ENCODE measurements around the gene VAV2. TPM values are rescaled to one million over a fixed set of nuclear protein-coding genes. Genes with fewer than 3 reads are reported as not detected.
A peak's percentile ranks its signal among the peaks of the same experiment; 100 is the strongest.

VAV2 gene
- total and polyA plus RNA-seq, 2 of the 4 experiments (the other 2 are of a cell fraction) = 10.8 to 13.4 TPM

DNA sequence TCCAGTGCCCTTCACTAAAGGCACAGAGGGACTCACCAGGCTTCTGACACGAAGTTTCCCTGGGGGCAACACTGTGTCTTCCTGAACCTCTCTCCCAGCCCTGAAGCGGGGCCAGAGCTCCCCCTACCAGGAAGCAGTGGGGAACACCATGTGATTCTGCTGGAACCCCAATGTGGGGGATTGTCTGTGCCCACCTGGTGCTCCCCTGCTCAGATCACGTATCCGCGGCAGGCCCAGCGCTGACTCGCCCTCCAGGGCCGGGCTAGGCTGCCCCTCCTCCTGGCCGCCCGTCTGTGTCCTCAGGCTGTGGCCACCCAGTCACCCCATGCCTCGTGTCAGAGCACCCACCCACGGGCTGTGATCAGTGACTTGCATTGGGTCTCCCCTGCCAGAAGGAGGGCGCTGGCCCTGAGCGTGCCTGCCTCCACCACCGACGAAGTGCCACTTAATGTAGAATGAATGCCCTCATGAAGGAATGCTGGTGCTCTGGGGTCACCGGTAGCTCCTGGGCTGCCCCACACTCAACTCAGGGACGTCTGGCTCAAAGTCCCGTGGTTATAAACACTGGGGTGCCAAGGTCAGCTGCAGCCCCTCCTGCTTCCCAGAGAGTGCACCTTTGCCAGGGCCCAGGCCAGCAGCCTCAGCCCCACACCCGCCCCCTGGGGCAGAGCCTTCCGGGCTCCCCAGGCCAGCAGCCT is 276.1 kb downstream of the VAV2 start:
- H3K4me1 ChIP-seq (ENCODE audit: control insufficient read depth, insufficient read depth, low read length) = peaks cover 27% of the 10 kb centered on the region
- H3K27me3 ChIP-seq (ENCODE audit: control insufficient read depth, insufficient read depth, low read length) = no peaks in the 10 kb centered on the region
- peak overlapping the region; percentile 92 for H2BK5ac ChIP-seq (ENCODE audit: low read depth, low read length, poor library complexity, severe bottlenecking)
- no peak overlapping the region for H3K4me3 ChIP-seq (ENCODE audit: insufficient read depth, low read depth, low read length)
- peak overlapping the region; percentile 95 for H2BK120ac ChIP-seq (ENCODE audit: low read depth, low read length)
- peak overlapping the region; percentile 93 for H3K4ac ChIP-seq (ENCODE audit: low read depth, low read length)
- H3K4me2 ChIP-seq (ENCODE audit: low read depth, low read length) = no peak overlapping the region
- DNase-seq (peak; percentile 22), ATAC-seq (ENCODE audit: low read depth) (peak; percentile 8)
- peak overlapping the region; percentile 87 for H2AFZ ChIP-seq (replicated peaks; ENCODE audit: low read length, poor library complexity)
- dilution Hi-C loops (cut with HindIII; ENCODE audit: low sequenced_read_pairs, unreplicated experiment) = no loop called here
- H3K79me1 ChIP-seq (ENCODE audit: low read depth in 1 of 2, low read length in 2 of 2) = peaks cover 0 to 2% of the 10 kb centered on the region in 2 experiments; a peak in 2 of 4 replicates
- peak overlapping the region; percentile 89 for H3K27ac ChIP-seq (ENCODE audit: insufficient read depth, low read length)
- H3K56ac ChIP-seq (ENCODE audit: extremely low read depth, insufficient read depth, low read length) = 0 out of 2 replicates have a peak overlapping the region, but pooled peaks have one; percentile 32
- 60% methylated on average over 6 of the region's 21 CpGs; no CpG with 5 or more reads in 1 of the 2 experiments for whole genome bisulfite sequencing, 2 experiments (ENCODE audit: extremely low coverage in 2 of 2, insufficient read length in 1 of 2)
- H3K23ac ChIP-seq (ENCODE audit: low read depth, low read length) = no peak overlapping the region
- intact Hi-C loops (cut with micrococcal nuclease) = no loop called here
- H4K91ac ChIP-seq (ENCODE audit: insufficient read depth, low read depth, low read length) = peak overlapping the region; percentile 94
- peak overlapping the region; percentile 90; the same call in 1 of the 2 replicates for H3K14ac ChIP-seq (replicated peaks; ENCODE audit: low read depth, low read length)
- H2BK20ac ChIP-seq (ENCODE audit: low read depth, low read length) = peak overlapping the region; percentile 80
- peak overlapping the region; percentile 94; the same call in 1 of the 2 replicates for H4K5ac ChIP-seq (ENCODE audit: low read depth, low read length)
- H3K18ac ChIP-seq (ENCODE audit: low read depth, low read length) = peak overlapping the region; percentile 45
- peak overlapping the region; percentile 69 to 92; a peak in 3 of 4 replicates for H4K8ac ChIP-seq (ENCODE audit: low read depth in 2 of 2, low read length in 2 of 2)
- TF ChIP-seq POLR2A (IDR thresholded peaks at IDR 0.05; ENCODE audit: low read depth, low read length) (no peak), SMC3 (IDR thresholded peaks at IDR 0.05; ENCODE audit: low read depth, low read length) (0 out of 2 replicates have a peak, but pooled peaks have one; percentile 29), RAD21 (IDR thresholded peaks at IDR 0.05; ENCODE audit: low read length) (peak; percentile 53)
- TF ChIP-seq, protein P1, sequence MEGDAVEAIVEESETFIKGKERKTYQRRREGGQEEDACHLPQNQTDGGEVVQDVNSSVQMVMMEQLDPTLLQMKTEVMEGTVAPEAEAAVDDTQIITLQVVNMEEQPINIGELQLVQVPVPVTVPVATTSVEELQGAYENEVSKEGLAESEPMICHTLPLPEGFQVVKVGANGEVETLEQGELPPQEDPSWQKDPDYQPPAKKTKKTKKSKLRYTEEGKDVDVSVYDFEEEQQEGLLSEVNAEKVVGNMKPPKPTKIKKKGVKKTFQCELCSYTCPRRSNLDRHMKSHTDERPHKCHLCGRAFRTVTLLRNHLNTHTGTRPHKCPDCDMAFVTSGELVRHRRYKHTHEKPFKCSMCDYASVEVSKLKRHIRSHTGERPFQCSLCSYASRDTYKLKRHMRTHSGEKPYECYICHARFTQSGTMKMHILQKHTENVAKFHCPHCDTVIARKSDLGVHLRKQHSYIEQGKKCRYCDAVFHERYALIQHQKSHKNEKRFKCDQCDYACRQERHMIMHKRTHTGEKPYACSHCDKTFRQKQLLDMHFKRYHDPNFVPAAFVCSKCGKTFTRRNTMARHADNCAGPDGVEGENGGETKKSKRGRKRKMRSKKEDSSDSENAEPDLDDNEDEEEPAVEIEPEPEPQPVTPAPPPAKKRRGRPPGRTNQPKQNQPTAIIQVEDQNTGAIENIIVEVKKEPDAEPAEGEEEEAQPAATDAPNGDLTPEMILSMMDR (conservative IDR thresholded peaks at IDR 0.05; ENCODE audit: low read depth, low read length) = peak; percentile 49
- TF ChIP-seq, protein P2, sequence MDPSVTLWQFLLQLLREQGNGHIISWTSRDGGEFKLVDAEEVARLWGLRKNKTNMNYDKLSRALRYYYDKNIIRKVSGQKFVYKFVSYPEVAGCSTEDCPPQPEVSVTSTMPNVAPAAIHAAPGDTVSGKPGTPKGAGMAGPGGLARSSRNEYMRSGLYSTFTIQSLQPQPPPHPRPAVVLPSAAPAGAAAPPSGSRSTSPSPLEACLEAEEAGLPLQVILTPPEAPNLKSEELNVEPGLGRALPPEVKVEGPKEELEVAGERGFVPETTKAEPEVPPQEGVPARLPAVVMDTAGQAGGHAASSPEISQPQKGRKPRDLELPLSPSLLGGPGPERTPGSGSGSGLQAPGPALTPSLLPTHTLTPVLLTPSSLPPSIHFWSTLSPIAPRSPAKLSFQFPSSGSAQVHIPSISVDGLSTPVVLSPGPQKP (IDR thresholded peaks at IDR 0.05; ENCODE audit: borderline replicate concordance, low read depth, low read length) = no peak
- peak overlapping the region; percentile 92 for H2AK5ac ChIP-seq (ENCODE audit: low read depth, low read length)
- H3K36me3 ChIP-seq (ENCODE audit: control insufficient read depth, insufficient read depth, low read length) = no peaks in the 10 kb centered on the region
- BruUV-seq (replicated peaks) = no TSS peak
- POLR2A ChIA-PET (ENCODE audit: unreplicated experiment) = interaction anchor here (1.0 kb wide), 1 partner anchor 344 kb away, joined by 3 read pairs; no protein-coding TSS in a partner anchor
- no peak overlapping the region; the same call in 1 of the 2 replicates for H3K9ac ChIP-seq (ENCODE audit: low read depth, low read length)
- CTCF ChIA-PET = no interaction called here
- in situ Hi-C loops (cut with MboI; ENCODE audit: low sequenced_read_pairs) = no loop called here
- H2BK15ac ChIP-seq (ENCODE audit: low read depth, low read length) = peak overlapping the region; percentile 32; the same call in 1 of the 3 replicates
- no peaks in the 10 kb centered on the region for H3K9me3 ChIP-seq (ENCODE audit: control insufficient read depth, insufficient read depth, low read length)
- no peaks in the 10 kb centered on the region for H4K20me1 ChIP-seq (ENCODE audit: insufficient read depth, low read length)
- peak overlapping the region; percentile 89 for H2AK9ac ChIP-seq (replicated peaks; ENCODE audit: low read depth, low read length, poor library complexity)
- H3K9me1 ChIP-seq (ENCODE audit: insufficient read depth, low read length) = peaks cover 5% of the 10 kb centered on the region
